ENCODE measurements around the gene PCDH17. TPM values are rescaled to one million over a fixed set of nuclear protein-coding genes. Genes with fewer than 3 reads are reported as not detected.

The PCDH17 gene
- total and polyA plus RNA-seq, 2 donors (not counting 1 experiment from before 2014, with no cell fraction given) = 0.07 to 0.17 TPM

GRCh38 chr13:57624565-57625435 lies 6.7 kb upstream of the PCDH17 start:
- H4K20me1 ChIP-seq (ENCODE audit: control insufficient read depth, extremely low read depth, insufficient read depth, low read length) = no peaks in the 10 kb centered on the region
- H3K4me2 ChIP-seq (ENCODE audit: extremely low read depth, insufficient read depth, low read length) = no peak overlapping the region
- H3K9me3 ChIP-seq (ENCODE audit: control insufficient read depth, insufficient read depth, low read depth, low read length) = no peaks in the 10 kb centered on the region
- peak; percentile 70 to 85 for TF ChIP-seq CTCF (conservative IDR thresholded peaks at IDR 0.05 in 1 of 2, IDR thresholded peaks at IDR 0.05 in 1 of 2; ENCODE audit: low read depth in 1 of 2, low read length in 2 of 2)
- TF ChIP-seq EZH2 (IDR thresholded peaks at IDR 0.05; ENCODE audit: low read length, missing control alignments) = no peak
- no peak overlapping the region for H3K4me3 ChIP-seq (replicated peaks in 1 of 4; ENCODE audit: control extremely low read depth in 1 of 4, insufficient read depth in 1 of 4, low read depth in 3 of 4, low read length in 4 of 4)
- no peaks in the 10 kb centered on the region for H3K79me2 ChIP-seq (ENCODE audit: control insufficient read depth, insufficient read depth, low read length)
- peak; percentile 58 to 78 for DNase-seq (ENCODE audit: low read depth in 2 of 2)
- H3K36me3 ChIP-seq (ENCODE audit: control insufficient read depth, insufficient read depth, low read length) = no peaks in the 10 kb centered on the region
- H2AFZ ChIP-seq (ENCODE audit: low read length) = no peak overlapping the region
- no peak overlapping the region for H3K9ac ChIP-seq (ENCODE audit: insufficient read depth, low read length)
- H3K27me3 ChIP-seq (ENCODE audit: control insufficient read depth, insufficient read depth, low read length) = no peaks in the 10 kb centered on the region
- H3K27ac ChIP-seq (ENCODE audit: insufficient read depth, low read length) = no peak overlapping the region
- H3K4me1 ChIP-seq (ENCODE audit: control insufficient read depth, extremely low read depth, insufficient read depth, low read length) = no peaks in the 10 kb centered on the region

DNA sequence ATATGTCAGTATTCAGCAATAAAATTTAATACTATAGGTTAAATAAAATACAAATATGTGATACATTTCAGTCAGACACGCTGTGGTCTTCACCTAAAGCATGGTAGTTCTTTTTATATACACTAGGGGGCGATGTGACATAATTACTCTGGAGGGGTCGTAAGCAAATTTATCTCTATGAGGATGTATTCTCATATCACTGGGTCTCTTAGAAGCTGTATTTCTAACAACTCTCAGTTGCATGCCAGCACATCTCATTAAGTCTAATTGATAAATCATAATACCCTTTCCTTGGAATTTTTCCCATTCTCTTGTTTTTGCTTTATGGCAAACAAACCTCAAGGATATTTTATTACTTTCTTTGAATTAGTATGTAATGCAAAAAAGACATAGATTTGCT lies 3.9 kb upstream of the PCDH17 start:
- Histone ChIP-seq H4K20me1 (ENCODE audit: control insufficient read depth, extremely low read depth, insufficient read depth, low read length) (no peaks in the 10 kb centered on the region), H3K4me1 (ENCODE audit: control insufficient read depth, extremely low read depth, insufficient read depth, low read length) (peaks cover 2% of the 10 kb centered on the region), H3K9ac (ENCODE audit: insufficient read depth, low read length) (no peak overlapping the region), H3K9me3 (ENCODE audit: control insufficient read depth, insufficient read depth, low read depth, low read length) (no peaks in the 10 kb centered on the region), H2AFZ (ENCODE audit: low read length) (no peak overlapping the region), H3K27me3 (ENCODE audit: control insufficient read depth, insufficient read depth, low read length) (peaks cover 5% of the 10 kb centered on the region), H3K4me2 (ENCODE audit: extremely low read depth, insufficient read depth, low read length) (no peak overlapping the region), H3K79me2 (ENCODE audit: control insufficient read depth, insufficient read depth, low read length) (no peaks in the 10 kb centered on the region), H3K27ac (ENCODE audit: insufficient read depth, low read length) (no peak overlapping the region), H3K36me3 (ENCODE audit: control insufficient read depth, insufficient read depth, low read length) (no peaks in the 10 kb centered on the region), H3K4me3 (replicated peaks in 1 of 4; ENCODE audit: control extremely low read depth in 1 of 4, insufficient read depth in 1 of 4, low read depth in 3 of 4, low read length in 4 of 4) (no peak overlapping the region)
- peak; percentile 27 to 59 for DNase-seq (ENCODE audit: low read depth in 2 of 2)
- no peak for TF ChIP-seq EZH2 (IDR thresholded peaks at IDR 0.05; ENCODE audit: low read length, missing control alignments)
- peak; percentile 24 to 70 for TF ChIP-seq CTCF (conservative IDR thresholded peaks at IDR 0.05 in 1 of 2, IDR thresholded peaks at IDR 0.05 in 1 of 2; ENCODE audit: low read depth in 1 of 2, low read length in 2 of 2)

DNA sequence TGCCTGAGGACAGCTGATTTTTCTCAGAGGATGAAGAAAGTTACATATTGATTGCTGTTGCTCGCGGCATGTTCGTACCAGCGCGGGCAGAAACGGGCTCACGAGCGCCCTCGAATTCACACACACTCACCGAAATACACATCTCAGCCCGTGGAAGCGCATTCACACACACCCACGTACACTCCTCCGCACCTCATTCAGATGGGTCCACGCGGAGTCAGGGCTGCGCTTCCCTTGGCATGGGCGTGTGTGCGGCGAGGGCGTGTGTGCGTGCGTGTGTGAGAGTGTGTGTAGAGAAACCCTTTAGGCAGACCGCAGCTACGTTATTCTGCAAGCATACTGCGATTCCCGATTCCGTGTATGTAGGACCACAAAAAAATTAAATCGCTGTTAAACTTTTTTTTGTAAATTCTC lies 2.1 kb upstream of the PCDH17 start:
- H2AFZ ChIP-seq (ENCODE audit: low read length) = peak overlapping the region; percentile 73
- H3K4me2 ChIP-seq (ENCODE audit: extremely low read depth, insufficient read depth, low read length) = peak overlapping the region; percentile 73
- no peak overlapping the region for H3K27ac ChIP-seq (ENCODE audit: insufficient read depth, low read length)
- no peaks in the 10 kb centered on the region for H3K79me2 ChIP-seq (ENCODE audit: control insufficient read depth, insufficient read depth, low read length)
- H3K9me3 ChIP-seq (ENCODE audit: control insufficient read depth, insufficient read depth, low read depth, low read length) = no peaks in the 10 kb centered on the region
- H3K4me3 ChIP-seq (replicated peaks in 1 of 4; ENCODE audit: control extremely low read depth in 1 of 4, insufficient read depth in 1 of 4, low read depth in 3 of 4, low read length in 4 of 4) = peak overlapping the region; percentile 5 to 89 (median 38)
- H3K9ac ChIP-seq (ENCODE audit: insufficient read depth, low read length) = no peak overlapping the region
- H4K20me1 ChIP-seq (ENCODE audit: control insufficient read depth, extremely low read depth, insufficient read depth, low read length) = no peaks in the 10 kb centered on the region
- DNase-seq (ENCODE audit: low read depth in 2 of 2) = peak in 1 of 2 donors; percentile 40
- H3K4me1 ChIP-seq (ENCODE audit: control insufficient read depth, extremely low read depth, insufficient read depth, low read length) = peaks cover 2% of the 10 kb centered on the region
- H3K27me3 ChIP-seq (ENCODE audit: control insufficient read depth, insufficient read depth, low read length) = peaks cover 5% of the 10 kb centered on the region
- H3K36me3 ChIP-seq (ENCODE audit: control insufficient read depth, insufficient read depth, low read length) = no peaks in the 10 kb centered on the region
- TF ChIP-seq CTCF (conservative IDR thresholded peaks at IDR 0.05 in 1 of 2, IDR thresholded peaks at IDR 0.05 in 1 of 2; ENCODE audit: low read depth in 1 of 2, low read length in 2 of 2) = no peak
- peak; percentile 74 for TF ChIP-seq EZH2 (IDR thresholded peaks at IDR 0.05; ENCODE audit: low read length, missing control alignments)
